HG03571 (cell line): ENCODE results near the gene CCL19.

Source experiments
- ATAC-seq: cut with Tn5 transposase; IDR thresholded peaks from one replicate; pipeline ENCODE4 v1.9.1; 2021; ENCODE audit not compliant: unreplicated experiment

CCL19 gene

GRCh38 chr9:34642679-34643078, 48.4 kb downstream of the CCL19 start:
- ATAC-seq: no peak
